NCI-H345 treated with DMSO at 0.1 percent for 48 hours (cell line): ENCODE results near the gene IL6R.
"Not testable (repeated sequence)": the region's sequence is repeated elsewhere in the genome, so short reads cannot be mapped to it uniquely, and the experiment has no call there.

ENCODE experiments used
- DNase-seq: peaks from one replicate; lab custom pipeline; 2025; ENCODE audit not compliant: unreplicated experiment; lab: John Stamatoyannopoulos, UW

Gene IL6R

DNA sequence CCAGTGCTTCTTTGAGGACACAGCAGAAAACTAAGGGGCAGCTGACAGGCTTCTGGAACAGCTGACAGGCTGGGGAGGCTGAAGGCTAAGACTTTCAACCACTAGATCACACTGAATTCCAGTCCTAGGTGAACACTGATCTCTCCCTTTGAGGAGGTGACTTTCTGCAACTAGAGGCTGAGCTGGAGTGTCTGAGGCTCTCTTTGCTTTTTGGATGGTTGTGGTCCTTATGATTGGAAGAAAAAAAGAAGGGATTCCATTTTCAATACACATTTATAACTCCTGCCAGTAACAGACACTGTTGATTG lies 1.4 kb downstream of the IL6R start:
- no peak for DNase-seq

GRCh38 chr1:154406886-154407197 lies 1.7 kb downstream of the IL6R start:
- no peak for DNase-seq

DNA sequence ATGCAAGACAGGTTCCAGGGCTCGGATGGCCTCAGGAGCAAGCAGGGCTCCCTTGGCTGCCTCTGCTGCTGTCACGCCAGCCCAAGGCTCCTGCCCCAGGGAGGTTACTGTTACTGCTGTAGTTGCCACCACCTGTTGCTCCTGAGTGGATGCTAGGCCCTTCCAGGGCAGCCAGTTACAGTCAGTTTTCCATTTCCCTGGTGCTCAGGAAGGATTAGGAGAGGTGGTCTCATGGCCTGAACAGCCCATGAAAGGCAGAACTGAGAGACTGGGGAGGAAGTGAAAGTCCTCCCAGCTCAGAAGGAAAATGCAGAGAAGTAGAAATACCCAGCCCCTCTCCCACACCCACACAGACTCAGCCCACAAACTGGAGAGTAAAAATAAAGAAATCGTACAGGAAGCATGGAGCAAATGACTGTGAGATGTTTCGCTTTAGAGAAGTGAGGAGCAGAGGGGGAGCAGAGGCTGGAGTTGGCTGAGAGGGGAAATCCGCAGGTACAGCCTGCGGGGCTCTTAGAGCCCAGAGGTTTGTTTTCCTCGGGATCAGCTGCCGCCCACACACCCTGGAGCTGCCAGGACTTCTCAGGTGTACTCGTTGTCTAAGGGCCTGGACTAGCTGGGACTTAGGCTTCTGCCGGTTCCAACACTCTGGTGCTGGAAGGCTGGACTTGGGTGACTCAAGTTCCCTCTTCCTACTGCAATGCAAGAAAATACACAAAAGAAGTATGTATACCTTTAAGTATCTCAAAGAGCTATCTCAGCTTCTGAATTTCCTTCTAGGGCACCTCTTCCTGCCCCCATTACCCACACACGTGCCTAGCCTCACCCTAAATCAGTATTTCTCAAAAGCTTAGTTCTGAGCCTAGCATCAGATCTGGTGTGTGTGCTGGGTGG lies 2.3 kb downstream of the IL6R start:
- DNase-seq, result no peak

DNA sequence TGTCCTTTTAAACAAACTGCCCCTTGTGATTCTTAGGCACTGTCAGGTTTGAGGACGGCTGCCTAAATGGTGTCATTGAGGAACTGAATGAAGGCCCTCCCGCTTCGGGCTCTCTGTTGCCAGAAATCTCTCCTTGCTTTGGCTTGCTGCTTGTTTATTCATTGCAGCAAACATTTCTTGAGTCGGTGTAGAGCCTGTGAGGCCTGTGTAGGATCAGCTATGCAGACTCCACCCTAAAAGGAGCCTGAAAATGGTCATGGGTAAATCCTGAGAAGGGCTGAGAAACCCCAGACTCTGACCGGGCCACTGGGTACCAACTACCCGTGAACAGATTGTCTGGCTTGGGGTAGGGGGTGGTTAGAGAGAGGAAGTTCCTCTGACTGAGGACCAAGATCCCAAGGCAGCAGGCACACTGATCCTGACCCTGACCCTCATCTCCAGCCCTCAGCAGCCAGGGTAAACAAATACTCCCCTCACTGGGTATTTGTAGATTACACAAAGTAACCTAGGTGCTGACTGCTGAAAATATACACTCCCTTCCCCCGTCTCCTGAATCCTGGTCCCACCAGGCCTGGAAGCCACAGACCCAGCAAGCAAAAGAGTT lies 3.1 kb downstream of the IL6R start:
- DNase-seq, result no peak

GRCh38 chr1:154410185-154410827 lies 5.2 kb downstream of the IL6R start:
- DNase-seq, result no peak

GRCh38 chr1:154411525-154411924 lies 6.4 kb downstream of the IL6R start:
- DNase-seq, result no peak

DNA sequence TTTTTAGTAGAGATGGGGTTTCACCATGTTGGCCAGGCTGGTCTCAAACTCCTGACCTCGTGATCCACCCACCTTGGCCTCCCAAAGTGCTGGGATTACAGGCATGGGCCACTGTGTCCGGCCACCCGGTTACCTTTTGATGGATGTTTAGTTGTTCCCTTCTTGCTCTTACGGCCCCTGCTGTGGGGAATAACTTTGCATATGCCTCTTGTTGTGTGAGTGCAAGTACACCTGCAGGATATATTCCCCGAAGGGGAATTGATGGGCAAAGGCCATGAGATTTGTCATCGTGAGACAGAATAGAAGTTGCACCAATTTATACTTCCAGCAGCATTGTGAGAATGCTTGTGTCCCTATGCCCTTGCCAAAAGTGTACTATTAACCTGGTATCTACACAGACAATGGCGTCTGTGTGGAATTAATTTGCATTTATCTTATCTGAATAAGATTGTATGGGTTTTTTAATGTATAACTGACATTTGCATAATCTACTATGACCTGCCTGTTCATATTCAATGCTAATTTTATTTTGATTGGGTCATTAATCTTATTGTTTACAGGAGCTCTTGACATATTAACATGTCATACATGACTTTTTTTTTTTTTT lies 8.1 kb downstream of the IL6R start:
- no peak for DNase-seq

GRCh38 chr1:154414606-154415005 lies 9.5 kb downstream of the IL6R start:
- DNase-seq, result no peak

GRCh38 chr1:154416471-154417337 lies 11.6 kb downstream of the IL6R start:
- no peak for DNase-seq

DNA sequence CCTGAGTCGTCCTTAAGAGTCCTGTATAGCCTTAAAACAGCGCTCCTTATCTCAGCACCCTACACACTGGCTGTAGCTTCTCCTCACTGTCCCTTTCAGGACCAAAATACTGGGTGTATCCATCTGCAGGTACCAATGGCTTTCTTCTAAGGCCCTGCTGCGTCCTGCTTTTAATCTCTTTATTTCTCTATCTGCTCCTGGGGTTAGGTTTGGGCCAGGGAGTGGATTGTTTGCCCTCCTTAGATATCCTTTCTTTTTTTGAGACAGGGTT lies 12.1 kb downstream of the IL6R start:
- DNase-seq, result no peak

GRCh38 chr1:154418062-154418921 lies 13.1 kb downstream of the IL6R start:
- DNase-seq, result no peak

DNA sequence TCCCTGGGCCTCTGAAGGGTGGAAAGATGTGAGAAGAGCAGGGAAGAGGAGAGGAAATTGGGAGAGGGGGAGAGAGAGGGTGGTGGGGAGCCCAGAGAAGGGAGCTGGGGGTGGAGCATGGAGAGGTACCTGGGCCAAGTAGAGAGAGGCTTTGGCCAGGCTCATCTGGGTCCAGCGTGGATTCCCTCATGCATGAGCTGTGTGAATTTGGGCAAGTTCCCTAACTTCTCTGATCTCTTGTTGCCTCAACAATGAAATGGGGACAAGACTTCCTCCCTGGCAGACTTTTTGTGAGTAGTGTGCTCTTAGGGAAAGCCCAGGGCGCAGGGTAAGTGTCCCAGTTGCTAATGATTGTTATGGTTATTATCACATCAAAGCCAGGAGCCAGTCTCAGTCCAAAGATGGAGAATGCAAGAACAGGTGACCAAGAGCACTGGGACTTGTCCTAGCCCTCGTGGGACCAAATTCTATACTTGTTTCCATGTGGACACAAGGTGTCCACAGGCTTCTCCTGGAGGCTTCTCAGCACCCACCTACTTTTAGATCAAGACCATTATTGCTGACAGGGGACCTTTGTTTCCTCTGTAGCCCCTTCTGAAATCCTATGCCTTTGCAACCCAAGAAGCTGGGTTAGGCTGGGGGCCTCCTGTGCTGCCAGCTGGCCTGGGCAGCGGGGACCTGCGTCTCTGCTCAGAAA lies 13.9 kb downstream of the IL6R start:
- no peak for DNase-seq

- no peak for DNase-seq
Measured at GRCh38 chr1:154419620-154420571, 14.8 kb downstream of the IL6R start.

GRCh38 chr1:154420961-154421924 lies 16.1 kb downstream of the IL6R start:
- no peak for DNase-seq

GRCh38 chr1:154422049-154422448 lies 16.9 kb downstream of the IL6R start:
- DNase-seq, result not testable (repeated sequence)

- no peak for DNase-seq
Measured at GRCh38 chr1:154422521-154422920, 17.4 kb downstream of the IL6R start.

DNA sequence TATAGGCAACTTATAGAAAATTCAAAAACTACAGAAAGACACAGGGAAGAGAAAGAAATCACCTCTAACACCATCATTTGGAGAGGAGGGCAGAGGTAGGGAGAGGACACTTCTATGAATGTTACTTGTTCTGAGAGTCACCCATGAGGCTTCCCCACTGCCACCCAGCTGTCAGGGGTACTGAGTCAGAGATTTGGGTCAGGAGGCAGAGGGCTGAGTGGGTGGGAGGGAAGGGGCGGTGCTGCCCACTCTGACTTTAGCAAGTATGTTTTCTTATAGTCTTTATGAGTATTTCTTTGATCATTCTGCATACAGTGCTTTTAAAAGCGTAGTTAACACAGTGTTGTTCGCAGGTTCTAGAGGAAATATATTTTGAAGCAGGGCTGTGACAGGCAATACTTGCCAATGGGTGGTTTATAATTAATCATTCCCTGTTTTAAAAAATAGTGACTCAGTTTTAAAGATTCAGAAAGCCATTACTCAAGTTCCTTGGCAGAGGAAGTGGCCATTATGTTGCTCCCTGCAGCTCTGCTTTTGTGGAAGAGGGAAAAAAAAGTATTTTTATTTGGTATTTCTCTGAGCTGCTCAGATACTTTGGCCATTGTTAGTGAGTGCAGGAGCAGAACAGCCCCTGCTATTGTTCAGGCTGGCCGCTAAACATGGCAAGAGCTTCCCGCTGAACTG lies 18.3 kb downstream of the IL6R start:
- no peak for DNase-seq
